HEK293 (cell line): ENCODE data around the gene TMEM88.

Experiments
- BCL11A ChIP-seq: fragments of 450-650 bp; formaldehyde crosslinking; IDR thresholded peaks from 2 replicates; pipeline ENCODE4 v1.5.1; 2016; ENCODE audit warnings: low read depth, missing biosample characterization, missing genetic modification characterization
- CTCF ChIP-seq: fragments of 450-650 bp; formaldehyde crosslinking; IDR thresholded peaks from 2 replicates; pipeline ENCODE4 v1.5.1; 2016; ENCODE audit warnings: missing biosample characterization, missing genetic modification characterization
- HOXD13 ChIP-seq: sonication (generic); formaldehyde crosslinking; IDR thresholded peaks from 2 replicates; pipeline ENCODE4 v1.8.0; 2022; ENCODE audit warnings: missing genetic modification reagents, borderline replicate concordance
- ZNF274 ChIP-seq, 2 experiments: fragments of 200-500 bp in 1 of 2; fragments of 450-650 bp in 1 of 2; sonication (Bioruptor generic) in 1 of 2; formaldehyde crosslinking in 1 of 2; IDR thresholded peaks; 2 replicates each; pipeline versions ENCODE4 v1.5.1 to v1.6.1; 2014 to 2016; ENCODE audit warnings: borderline replicate concordance in 1 of 2, inconsistent platforms in 1 of 2, low read length in 1 of 2, missing biosample characterization in 1 of 2, missing genetic modification characterization in 1 of 2
- ZSCAN4 ChIP-seq: fragments of 450-650 bp; formaldehyde crosslinking; IDR thresholded peaks from 2 replicates; pipeline ENCODE4 v1.5.1; 2017; ENCODE audit warnings: missing biosample characterization, missing genetic modification characterization
- TF ChIP-seq, protein P1 (sequence below): fragments of 450-650 bp; formaldehyde crosslinking; IDR thresholded peaks from 2 replicates; pipeline ENCODE4 v1.5.1; 2016; ENCODE audit warnings: missing biosample characterization, missing genetic modification characterization

GRCh38 chr17:7849751-7850504, 4.9 kb upstream of the TMEM88 start:
- TF ChIP-seq CTCF (no peak), ZNF274 (IDR thresholded peaks at IDR 0.05; ENCODE audit: low read length) (no peak), ZNF274 (tag by site-specific recombination; IDR thresholded peaks at IDR 0.05; ENCODE audit: borderline replicate concordance) (no peak), BCL11A (tag by site-specific recombination) (no peak), ZSCAN4 (tag by site-specific recombination) (no peak), HOXD13 (no peak)
- TF ChIP-seq, protein P1, sequence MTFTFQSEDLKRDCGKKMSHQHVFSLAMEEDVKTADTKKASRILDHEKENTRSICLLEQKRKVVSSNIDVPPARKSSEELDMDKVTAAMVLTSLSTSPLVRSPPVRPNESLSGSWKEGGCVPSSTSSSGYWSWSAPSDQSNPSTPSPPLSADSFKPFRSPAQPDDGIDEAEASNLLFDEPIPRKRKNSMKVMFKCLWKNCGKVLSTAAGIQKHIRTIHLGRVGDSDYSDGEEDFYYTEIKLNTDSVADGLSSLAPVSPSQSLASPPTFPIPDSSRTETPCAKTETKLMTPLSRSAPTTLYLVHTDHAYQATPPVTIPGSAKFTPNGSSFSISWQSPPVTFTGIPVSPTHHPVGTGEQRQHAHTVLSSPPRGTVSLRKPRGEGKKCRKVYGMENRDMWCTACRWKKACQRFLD (tag by site-specific recombination): no peak
